Stimulated activated CD8-positive, alpha-beta memory T cell treated with anti-CD3 and anti-CD28 coated beads, Interleukin-12 subunit alpha, Interleukin-12 subunit beta, amount 100 ng/mL, for 24 hours (primary cell): Measurements from ENCODE around the gene CTNND2.

Experiments used
- DNase-seq: peaks from one replicate; pipeline ENCODE4 v3.0.0-alpha.2; 2020; ENCODE audit errors: extremely low read depth

The CTNND2 gene

GRCh38 chr5:11522796-11523195 lies 381.4 kb downstream of the CTNND2 start:
- DNase-seq = no peak

GRCh38 chr5:11520241-11520930 lies 383.9 kb downstream of the CTNND2 start:
- DNase-seq = no peak

GRCh38 chr5:11519236-11519635 lies 385.0 kb downstream of the CTNND2 start:
- no peak for DNase-seq

- no peak for DNase-seq
These were observed 385.6 kb downstream of the CTNND2 start for GRCh38 chr5:11518676-11519075.

- DNase-seq = no peak
These were observed 389.4 kb downstream of the CTNND2 start for GRCh38 chr5:11514705-11515432.

- no peak for DNase-seq
These were observed 392.4 kb downstream of the CTNND2 start for GRCh38 chr5:11511878-11512277.

GRCh38 chr5:11510889-11511288 lies 393.4 kb downstream of the CTNND2 start:
- DNase-seq = no peak

GRCh38 chr5:11509793-11510192 lies 394.5 kb downstream of the CTNND2 start:
- no peak for DNase-seq

GRCh38 chr5:11507156-11507910 lies 396.9 kb downstream of the CTNND2 start:
- DNase-seq = no peak

GRCh38 chr5:11504886-11505193 lies 399.4 kb downstream of the CTNND2 start:
- no peak for DNase-seq

- DNase-seq = no peak
These were observed 400.0 kb downstream of the CTNND2 start for GRCh38 chr5:11504065-11504885.

GRCh38 chr5:11502783-11503182 lies 401.5 kb downstream of the CTNND2 start:
- DNase-seq = no peak

- DNase-seq = no peak
These were observed 406.6 kb downstream of the CTNND2 start for GRCh38 chr5:11497651-11498050.

GRCh38 chr5:11496137-11496719 lies 408.0 kb downstream of the CTNND2 start:
- no peak for DNase-seq

- DNase-seq = no peak
These were observed 409.9 kb downstream of the CTNND2 start for GRCh38 chr5:11494340-11494739.

GRCh38 chr5:11491404-11492075 lies 412.7 kb downstream of the CTNND2 start:
- no peak for DNase-seq

GRCh38 chr5:11483630-11484029 lies 420.6 kb downstream of the CTNND2 start:
- DNase-seq = no peak

- no peak for DNase-seq
These were observed 422.2 kb downstream of the CTNND2 start for GRCh38 chr5:11482011-11482410.

GRCh38 chr5:11477786-11478185 lies 426.5 kb downstream of the CTNND2 start:
- no peak for DNase-seq

GRCh38 chr5:11476866-11477265 lies 427.4 kb downstream of the CTNND2 start:
- no peak for DNase-seq
